GM19193 (cell line): Measurements from ENCODE around the gene SPATS2.

Experiments
- POLR2A ChIP-seq: IDR thresholded peaks from 4 replicates; pipeline ENCODE4 v1.6.1; 2011; ENCODE audit not compliant: insufficient read depth, insufficient read length; ENCODE audit errors: extremely low read depth

Gene SPATS2

GRCh38 chr12:49367381-49368239 lies at the start of gene SPATS2:
Gene SPATS2, plus strand, starts transcription at chr12:49367462. Its CDS starts 93,551 bp downstream, at chr12:49461013.
- TF ChIP-seq POLR2A: peak; percentile 60

DNA sequence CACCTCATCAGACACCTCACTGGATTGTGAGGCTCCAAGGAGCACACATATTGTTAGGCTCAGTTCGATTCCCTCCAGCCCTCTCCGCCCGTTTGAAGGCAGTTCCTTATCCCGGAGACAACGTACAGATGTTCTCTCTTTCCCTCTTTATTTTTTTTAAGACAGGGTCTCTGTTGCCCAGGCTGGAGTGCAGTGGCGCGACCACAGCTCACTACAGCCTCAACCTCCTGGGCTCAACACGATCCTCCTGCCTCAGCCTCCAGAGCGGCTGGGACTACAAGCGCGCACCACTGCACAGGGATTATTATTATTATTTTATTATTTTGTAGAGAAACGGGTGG lies 44.9 kb upstream of the SPATS2 start:
- no peak for TF ChIP-seq POLR2A

DNA sequence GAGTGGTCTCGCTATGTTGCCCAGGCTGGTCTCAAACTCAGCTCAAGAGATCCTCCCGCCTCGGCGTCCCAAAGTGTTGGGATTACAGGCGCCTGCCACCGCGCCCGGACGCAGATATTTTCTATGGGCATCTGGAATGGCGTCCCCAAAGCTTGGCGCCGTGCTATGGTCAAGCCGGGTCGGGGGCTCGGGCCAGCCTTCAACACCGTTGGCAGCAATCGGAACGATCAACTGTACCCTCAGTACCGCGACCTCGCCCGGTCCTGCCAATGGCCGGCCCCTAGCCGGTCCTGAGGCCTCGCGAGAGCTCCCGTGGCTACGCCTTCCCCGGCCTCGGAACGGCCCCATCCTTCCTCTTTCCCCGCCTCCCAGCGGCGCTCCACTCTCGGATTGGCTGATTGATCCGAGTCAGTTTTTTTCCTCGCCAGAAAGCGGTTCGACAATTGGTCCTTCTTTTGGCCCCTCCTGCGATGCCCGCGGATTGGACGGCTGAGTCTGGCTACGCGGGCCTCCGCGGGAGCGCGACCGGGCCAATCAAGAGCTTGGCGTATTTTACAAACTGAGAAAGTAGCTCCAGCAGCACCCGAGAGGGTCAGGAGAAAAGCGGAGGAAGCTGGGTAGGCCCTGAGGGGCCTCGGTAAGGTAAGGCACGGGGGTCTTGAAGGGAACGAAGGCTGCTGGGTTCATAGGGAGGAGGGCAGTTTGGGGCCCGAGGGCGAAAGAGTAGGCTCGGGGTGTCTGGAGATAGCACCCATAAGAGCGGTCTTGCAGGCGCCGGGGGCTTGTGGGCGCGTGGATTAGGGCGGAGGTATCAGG lies 44.3 kb upstream of the SPATS2 start, which contains the start of gene TROAP:
Gene TROAP (plus strand): TSS at position 548 of the 816 bp plus-strand sequence. CDS start 354 bp downstream, outside the sequence.
- TF ChIP-seq POLR2A: peak; percentile 90

- TF ChIP-seq POLR2A: no peak
Measured at GRCh38 chr12:49323524-49324097, 43.7 kb upstream of the SPATS2 start.

DNA sequence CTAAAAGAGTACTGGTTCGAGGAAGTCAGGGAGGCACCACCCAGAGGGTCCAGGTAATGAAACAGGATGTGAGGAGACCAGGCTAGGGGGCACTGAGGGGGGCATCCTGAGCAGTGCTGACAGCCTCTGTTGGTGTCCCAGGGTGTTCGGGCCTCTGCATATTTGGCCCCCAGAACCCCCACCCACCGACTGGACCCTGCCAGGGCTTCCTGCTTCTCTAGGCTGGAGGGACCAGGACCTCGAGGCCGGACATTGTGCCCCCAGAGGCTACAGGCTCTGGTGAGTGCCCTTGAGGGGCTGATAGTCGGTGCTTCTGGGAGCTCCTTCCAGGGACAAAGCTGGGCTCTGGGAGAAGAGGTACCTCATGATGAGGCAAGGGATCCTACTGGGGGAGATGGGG lies 41.7 kb upstream of the SPATS2 start:
- no peak for TF ChIP-seq POLR2A

DNA sequence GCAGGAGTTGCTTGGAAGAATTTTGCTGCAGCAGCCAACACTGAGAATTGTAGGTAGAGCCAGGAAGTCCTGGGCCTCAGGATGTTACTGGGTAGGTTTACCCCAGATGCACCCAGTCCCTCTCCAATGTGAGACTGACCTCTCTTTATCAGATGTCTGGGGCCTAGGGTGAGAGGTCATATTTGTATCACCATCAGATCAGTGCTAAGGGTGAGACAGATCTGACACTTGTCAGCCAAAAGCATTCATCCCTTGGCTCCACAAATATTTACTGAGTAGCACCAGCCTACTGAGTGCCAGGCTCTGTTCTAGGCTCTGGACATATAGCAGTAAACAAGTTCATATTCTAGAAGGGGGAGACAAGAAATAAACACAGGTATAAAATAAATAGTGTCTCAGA lies 39.9 kb upstream of the SPATS2 start:
- TF ChIP-seq POLR2A: no peak

- no peak for TF ChIP-seq POLR2A
Measured at GRCh38 chr12:49327887-49328286, 39.4 kb upstream of the SPATS2 start.

GRCh38 chr12:49328816-49329215 lies 38.4 kb upstream of the SPATS2 start:
- no peak for TF ChIP-seq POLR2A

DNA sequence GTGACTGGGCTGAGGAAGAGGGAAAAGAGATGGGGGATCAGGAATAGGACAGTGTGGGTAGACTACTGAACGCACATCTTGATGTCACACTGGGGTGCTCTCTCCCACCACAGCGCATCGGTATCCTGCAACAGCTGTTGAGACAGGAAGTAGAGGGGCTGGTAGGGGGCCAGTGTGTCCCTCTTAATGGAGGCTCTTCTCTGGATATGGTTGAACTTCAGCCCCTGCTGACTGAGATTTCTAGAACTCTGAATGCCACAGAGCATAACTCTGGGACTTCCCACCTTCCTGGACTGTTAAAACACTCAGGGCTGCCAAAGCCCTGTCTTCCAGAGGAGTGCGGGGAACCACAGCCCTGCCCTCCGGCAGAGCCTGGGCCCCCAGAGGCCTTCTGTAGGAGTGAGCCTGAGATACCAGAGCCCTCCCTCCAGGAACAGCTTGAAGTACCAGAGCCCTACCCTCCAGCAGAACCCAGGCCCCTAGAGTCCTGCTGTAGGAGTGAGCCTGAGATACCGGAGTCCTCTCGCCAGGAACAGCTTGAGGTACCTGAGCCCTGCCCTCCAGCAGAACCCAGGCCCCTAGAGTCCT lies 37.1 kb upstream of the SPATS2 start:
- no peak for TF ChIP-seq POLR2A

DNA sequence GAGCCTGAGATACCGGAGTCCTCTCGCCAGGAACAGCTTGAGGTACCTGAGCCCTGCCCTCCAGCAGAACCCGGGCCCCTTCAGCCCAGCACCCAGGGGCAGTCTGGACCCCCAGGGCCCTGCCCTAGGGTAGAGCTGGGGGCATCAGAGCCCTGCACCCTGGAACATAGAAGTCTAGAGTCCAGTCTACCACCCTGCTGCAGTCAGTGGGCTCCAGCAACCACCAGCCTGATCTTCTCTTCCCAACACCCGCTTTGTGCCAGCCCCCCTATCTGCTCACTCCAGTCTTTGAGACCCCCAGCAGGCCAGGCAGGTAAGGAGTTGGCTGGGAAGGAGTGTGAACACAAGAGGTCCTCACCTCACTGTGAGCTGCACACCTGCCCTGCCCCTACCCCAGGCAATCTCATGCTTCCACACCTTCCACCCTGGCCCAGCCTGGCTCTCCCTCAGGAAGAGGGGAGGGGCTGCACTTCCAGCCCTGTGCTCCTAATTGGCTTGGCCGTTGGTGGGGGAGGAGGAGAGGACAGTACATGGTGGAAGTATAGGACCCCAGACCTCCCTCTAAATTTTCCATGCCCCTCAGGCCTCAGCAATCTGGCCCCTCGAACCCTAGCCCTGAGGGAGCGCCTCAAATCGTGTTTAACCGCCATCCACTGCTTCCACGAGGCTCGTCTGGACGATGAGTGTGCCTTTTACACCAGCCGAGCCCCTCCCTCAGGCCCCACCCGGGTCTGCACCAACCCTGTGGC lies 36.5 kb upstream of the SPATS2 start:
- TF ChIP-seq POLR2A: no peak

DNA sequence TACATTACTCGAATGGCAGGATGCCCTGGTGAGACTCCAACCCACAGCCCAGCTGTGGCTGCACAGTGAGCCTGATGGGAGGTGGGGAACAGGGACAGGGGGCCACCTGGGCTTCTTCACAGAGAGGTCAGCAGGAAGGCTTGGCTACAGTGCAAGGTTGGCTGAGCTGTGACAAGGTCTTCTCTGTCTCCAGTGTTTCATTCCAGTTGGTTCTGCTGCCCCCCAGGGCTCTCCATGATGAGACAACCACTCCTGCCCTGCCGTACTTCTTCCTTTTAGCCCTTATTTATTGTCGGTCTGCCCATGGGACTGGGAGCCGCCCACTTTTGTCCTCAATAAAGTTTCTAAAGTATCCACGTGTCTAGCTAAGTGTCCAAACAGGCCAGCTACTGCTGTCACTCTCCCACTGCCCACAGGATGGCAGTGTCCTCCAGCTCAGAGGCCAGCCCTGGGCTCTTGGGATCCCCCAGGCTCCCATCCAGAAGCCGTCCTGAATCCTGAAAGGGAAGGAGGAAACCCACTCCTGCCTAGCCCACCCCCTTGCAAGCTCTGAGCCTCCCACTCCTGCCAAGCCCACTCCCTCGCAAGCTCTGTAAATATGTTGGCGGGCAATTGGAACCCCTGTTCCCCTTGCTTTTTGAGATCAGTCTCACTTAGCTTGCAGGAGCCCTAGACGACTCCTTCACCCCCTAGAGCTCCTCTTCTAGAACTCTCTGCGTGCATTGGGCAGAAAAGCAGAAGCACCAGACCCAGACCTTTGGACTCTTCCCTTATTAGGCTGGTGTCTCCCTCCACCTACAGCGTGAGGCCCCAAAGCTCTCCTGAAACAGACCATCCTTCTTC lies 35.7 kb upstream of the SPATS2 start:
- no peak for TF ChIP-seq POLR2A

DNA sequence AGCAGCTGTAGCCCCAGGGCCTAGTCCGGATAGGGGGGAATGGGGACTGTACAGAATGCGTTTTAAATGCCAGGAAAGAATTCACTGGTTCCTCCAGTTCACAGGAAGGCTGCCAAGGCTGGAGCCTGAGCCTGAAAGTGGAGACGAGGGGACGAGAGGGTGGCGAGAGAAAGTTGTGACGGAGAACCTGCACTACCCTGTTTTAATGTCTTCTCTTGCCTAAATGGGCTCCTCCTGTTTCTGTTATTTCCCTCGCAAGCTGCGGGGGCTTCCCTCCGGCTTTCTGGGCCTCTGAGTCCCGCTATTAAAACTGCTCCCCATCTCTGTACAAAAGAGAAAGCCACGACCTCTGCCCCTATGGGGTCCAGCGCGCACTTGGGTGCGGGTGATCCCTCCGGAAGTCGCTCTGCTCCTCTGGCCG lies 34.8 kb upstream of the SPATS2 start:
- TF ChIP-seq POLR2A: no peak

GRCh38 chr12:49332891-49333371 lies 34.3 kb upstream of the SPATS2 start:
- TF ChIP-seq POLR2A: no peak
